GM12801 (cell line): ENCODE measurements around the gene TEKT2.

Source experiments
- CTCF ChIP-seq: IDR thresholded peaks from one replicate; pipeline ENCODE4 v1.5.1; 2011; ENCODE audit warnings: control low read depth; ENCODE audit not compliant: insufficient read length; ENCODE audit errors: extremely low read depth

The TEKT2 gene

DNA sequence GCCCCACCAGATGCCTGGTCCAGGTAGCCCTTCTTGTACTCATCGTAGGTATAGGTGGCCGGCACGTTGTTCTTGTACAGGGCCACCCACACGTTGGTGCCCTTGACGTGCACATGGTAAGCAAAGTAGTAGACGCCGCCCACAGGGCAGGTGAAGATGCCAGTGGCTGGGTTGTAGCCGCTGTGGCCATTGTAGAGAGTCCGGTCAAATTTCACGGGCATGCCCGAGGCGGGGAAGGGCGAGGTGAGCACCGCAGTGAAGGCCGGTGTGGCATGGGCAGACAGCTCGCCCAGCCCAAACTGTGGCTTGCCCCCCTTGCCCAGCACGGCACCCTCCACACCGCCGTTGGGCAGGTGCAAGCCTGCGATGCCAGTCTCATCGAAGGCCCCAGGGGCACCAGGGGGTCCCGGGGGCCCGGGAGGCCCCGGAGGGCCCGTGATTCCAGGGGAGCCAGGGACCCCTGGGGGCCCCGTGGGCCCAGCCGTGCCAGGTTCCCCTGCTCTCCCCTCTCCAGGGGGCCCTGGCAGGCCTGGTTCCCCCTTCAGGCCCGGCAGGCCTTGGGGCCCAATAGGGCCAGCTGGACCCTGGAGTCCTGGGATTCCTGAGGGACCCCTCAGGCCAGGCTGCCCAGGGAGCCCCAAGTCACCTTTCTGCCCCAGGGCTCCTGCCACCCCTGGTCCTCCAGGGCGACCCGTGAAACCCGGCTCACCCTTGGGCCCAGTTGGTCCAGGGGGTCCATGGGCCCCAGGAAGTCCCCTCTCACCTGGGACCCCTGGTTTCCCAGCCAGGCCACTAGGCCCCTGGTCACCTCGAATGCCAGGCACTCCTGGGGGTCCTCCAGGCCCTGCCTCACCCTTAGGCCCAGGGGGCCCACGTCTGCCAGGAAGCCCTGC lies 14.0 kb downstream of the TEKT2 start:
- no peak for TF ChIP-seq CTCF

GRCh38 chr1:36098650-36099365 lies 14.9 kb downstream of the TEKT2 start:
- no peak for TF ChIP-seq CTCF

GRCh38 chr1:36099681-36100341 lies 15.9 kb downstream of the TEKT2 start:
- TF ChIP-seq CTCF, result no peak

DNA sequence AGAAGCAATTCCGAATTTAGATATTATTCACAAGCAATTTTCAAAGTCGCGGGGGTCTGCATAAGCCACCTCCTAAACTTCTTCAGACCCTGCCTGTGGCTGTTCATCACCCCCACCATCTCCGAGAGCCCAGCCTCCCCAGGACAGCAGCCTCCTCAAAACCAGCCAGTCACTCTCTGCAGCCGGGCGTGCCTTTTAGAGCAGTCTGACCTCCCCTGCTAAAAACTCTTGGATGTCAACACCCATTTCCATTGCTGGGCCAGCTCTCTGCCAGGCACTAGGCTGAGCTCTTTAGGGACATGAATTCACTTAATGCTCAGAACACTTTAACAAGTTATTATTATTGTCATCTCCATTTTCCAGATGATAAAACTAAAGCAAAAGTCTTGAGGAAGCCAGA lies 16.5 kb downstream of the TEKT2 start:
- TF ChIP-seq CTCF, result no peak

DNA sequence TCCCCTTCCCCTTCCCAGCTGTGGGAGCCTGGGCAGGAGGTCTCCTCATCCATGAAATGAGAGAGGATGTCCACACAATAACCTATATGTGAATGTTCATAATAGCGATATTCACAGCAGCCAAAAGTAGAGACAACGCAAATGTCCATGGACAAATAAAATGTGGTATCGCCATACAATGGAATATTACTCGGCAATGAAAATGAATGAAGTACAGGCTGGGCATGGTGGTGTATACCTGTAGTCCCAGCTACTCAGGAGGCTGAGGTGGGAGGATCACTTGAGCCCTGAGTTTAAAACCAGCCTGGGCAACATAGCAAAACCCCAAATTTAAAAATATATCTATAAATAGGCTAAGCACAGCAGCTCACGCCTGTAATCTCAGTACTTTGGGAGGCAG lies 17.7 kb downstream of the TEKT2 start:
- no peak for TF ChIP-seq CTCF

DNA sequence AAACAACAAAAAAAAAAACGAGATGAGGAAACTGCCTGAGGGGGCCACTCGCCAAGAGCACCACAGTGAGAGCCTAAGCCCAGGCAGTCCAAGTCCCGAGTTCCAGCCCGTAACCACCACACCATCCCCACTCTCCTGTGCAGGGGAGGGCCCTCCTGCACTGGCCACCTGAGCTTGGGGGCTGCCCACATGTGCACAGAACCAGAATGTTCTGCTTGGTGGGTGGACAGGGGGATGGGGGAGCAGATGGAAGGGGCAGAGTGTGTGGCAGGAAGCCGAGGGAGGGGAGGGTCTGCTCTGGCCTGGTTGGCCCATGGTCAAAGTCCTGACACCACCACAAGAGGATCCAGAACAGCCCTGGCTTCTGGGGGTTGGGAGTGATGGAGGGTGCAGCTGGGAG lies 22.4 kb downstream of the TEKT2 start:
- no peak for TF ChIP-seq CTCF

GRCh38 chr1:36107394-36107793 lies 23.5 kb downstream of the TEKT2 start:
- no peak for TF ChIP-seq CTCF
